KMS-11 (cell line): ENCODE results near the gene CACNA1I.

Experiments used
- H2AFZ ChIP-seq: fragments of 200-600 bp; sonication (generic); 2 replicates; pipeline ENCODE4 v1.6.1; 2016; ENCODE audit warnings: antibody characterized with exemption, mixed run types, low read depth
- H3K27ac ChIP-seq: fragments of 200-600 bp; sonication (generic); 2 replicates; pipeline ENCODE4 v1.6.1; 2016; ENCODE audit warnings: mild to moderate bottlenecking, mixed run types
- H3K27me3 ChIP-seq: fragments of 200-600 bp; sonication (generic); 2 replicates; pipeline ENCODE4 v1.6.1; 2017; ENCODE audit warnings: mild to moderate bottlenecking, low read depth, mixed run types, moderate library complexity; ENCODE audit not compliant: insufficient read depth
- H3K36me3 ChIP-seq: fragments of 200-600 bp; sonication (generic); 2 replicates; pipeline ENCODE4 v1.6.1; 2017; ENCODE audit warnings: mild to moderate bottlenecking, mixed run types; ENCODE audit not compliant: insufficient read depth
- H3K4me1 ChIP-seq: fragments of 200-600 bp; sonication (generic); 2 replicates; pipeline ENCODE4 v1.6.1; 2016; ENCODE audit warnings: mild to moderate bottlenecking, low read depth, mixed run types; ENCODE audit not compliant: poor library complexity, severe bottlenecking
- H3K4me2 ChIP-seq: fragments of 200-600 bp; sonication (generic); 2 replicates; pipeline ENCODE4 v1.7.0; 2016; ENCODE audit warnings: mild to moderate bottlenecking, mixed run types
- H3K4me3 ChIP-seq: fragments of 200-600 bp; sonication (generic); IDR thresholded peaks from 2 replicates; pipeline ENCODE4 v1.6.1; 2017; ENCODE audit warnings: low read depth, low read length, mixed read lengths; ENCODE audit not compliant: insufficient read depth
- H3K79me2 ChIP-seq: fragments of 200-600 bp; sonication (generic); 2 replicates; pipeline ENCODE4 v1.6.1; 2016; ENCODE audit warnings: low read depth, mixed run types; ENCODE audit not compliant: insufficient read depth
- H3K9ac ChIP-seq: fragments of 200-600 bp; sonication (generic); 2 replicates; pipeline ENCODE4 v1.6.1; 2016; ENCODE audit warnings: mild to moderate bottlenecking, mixed run types
- H4K20me1 ChIP-seq: fragments of 200-600 bp; sonication (generic); 2 replicates; pipeline ENCODE4 v1.6.1; 2016; ENCODE audit warnings: mild to moderate bottlenecking, mixed run types; ENCODE audit not compliant: insufficient read depth
- CTCF ChIP-seq: fragments of 200-600 bp; sonication (generic); conservative IDR thresholded peaks from 2 replicates; pipeline ENCODE4 v1.6.1; 2017; ENCODE audit warnings: low read depth, mild to moderate bottlenecking, antibody characterized with exemption, low read length, moderate library complexity, mixed read lengths

Gene CACNA1I

DNA sequence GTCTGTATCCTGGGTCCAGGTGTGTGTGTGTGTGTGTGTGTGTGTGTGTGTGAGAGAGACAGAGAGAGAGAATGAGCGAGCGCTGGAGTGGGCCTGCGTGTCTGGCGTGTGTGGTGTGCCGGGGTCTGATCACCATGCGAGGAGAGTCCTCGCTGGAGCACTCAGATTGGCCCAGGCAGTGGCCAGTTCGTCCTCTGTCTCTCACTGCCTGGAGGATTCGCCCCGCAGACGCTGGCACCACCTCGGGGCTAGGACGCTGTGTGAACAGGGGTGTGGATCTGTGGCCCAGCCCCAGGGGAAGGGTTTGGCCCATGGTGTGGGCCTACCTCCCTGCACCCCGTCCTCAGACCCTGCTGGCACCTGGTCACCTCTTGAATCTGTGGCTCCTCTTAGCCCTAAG, 11.6 kb upstream of the CACNA1I start:
- TF ChIP-seq CTCF, result no peak
- no peak overlapping the region for H3K9ac ChIP-seq
- H4K20me1 ChIP-seq, result no peaks in the 10 kb centered on the region

GRCh38 chr22:39559456-39560105, 11.0 kb upstream of the CACNA1I start:
- Histone ChIP-seq H3K9ac (no peak overlapping the region), H3K4me3 (no peak overlapping the region), H3K79me2 (no peaks in the 10 kb centered on the region), H3K4me1 (no peaks in the 10 kb centered on the region), H3K27me3 (peaks cover 38% of the 10 kb centered on the region), H3K27ac (no peak overlapping the region), H2AFZ (no peak overlapping the region), H3K36me3 (no peaks in the 10 kb centered on the region), H4K20me1 (no peaks in the 10 kb centered on the region), H3K4me2 (no peak overlapping the region)
- peak; percentile 72 for TF ChIP-seq CTCF

More for the DNA sequence above, 11.6 kb upstream of the CACNA1I start:
- Histone ChIP-seq H3K27ac (no peak overlapping the region), H3K79me2 (no peaks in the 10 kb centered on the region), H3K27me3 (peaks cover 38% of the 10 kb centered on the region), H3K4me2 (no peak overlapping the region), H3K36me3 (no peaks in the 10 kb centered on the region), H2AFZ (no peak overlapping the region), H3K4me3 (no peak overlapping the region), H3K4me1 (no peaks in the 10 kb centered on the region)

DNA sequence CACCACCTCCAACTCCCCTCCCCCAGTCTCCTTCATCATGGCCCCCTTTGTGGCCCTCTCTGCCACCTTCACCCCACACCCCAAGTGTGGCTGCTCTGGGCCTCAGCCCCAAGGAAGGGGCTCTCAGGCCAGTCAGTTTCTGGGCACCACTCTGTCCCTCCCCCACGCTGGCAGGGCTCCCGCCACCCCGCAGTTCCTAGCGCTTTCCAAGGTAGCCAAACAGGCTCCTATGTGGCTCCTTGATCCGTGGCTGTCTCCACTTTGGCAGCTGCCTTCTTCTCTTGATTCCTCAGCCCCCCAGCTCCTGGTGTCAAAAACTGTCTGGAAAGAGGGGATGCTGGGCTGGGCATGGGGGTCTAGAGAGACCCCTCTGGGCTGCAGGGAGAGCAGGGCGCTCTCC, 10.4 kb upstream of the CACNA1I start:
- no peak overlapping the region for H3K4me3 ChIP-seq
- no peaks in the 10 kb centered on the region for H3K4me1 ChIP-seq
- H4K20me1 ChIP-seq, result no peaks in the 10 kb centered on the region
- peaks cover 38% of the 10 kb centered on the region for H3K27me3 ChIP-seq
- H3K79me2 ChIP-seq, result no peaks in the 10 kb centered on the region
- no peak overlapping the region for H2AFZ ChIP-seq
- no peak overlapping the region for H3K9ac ChIP-seq
- TF ChIP-seq CTCF, result 0 out of 2 replicates have a peak, but pooled peaks have one; percentile 26
- H3K27ac ChIP-seq, result no peak overlapping the region
- no peak overlapping the region for H3K4me2 ChIP-seq
- H3K36me3 ChIP-seq, result no peaks in the 10 kb centered on the region

- Histone ChIP-seq H3K4me1 (no peaks in the 10 kb centered on the region), H2AFZ (no peak overlapping the region), H4K20me1 (no peaks in the 10 kb centered on the region), H3K27ac (no peak overlapping the region), H3K79me2 (no peaks in the 10 kb centered on the region), H3K4me3 (no peak overlapping the region), H3K9ac (no peak overlapping the region), H3K36me3 (no peaks in the 10 kb centered on the region), H3K27me3 (peaks cover 19% of the 10 kb centered on the region; the same call in 1 of the 2 replicates), H3K4me2 (no peak overlapping the region)
- TF ChIP-seq CTCF, result no peak
Measured at GRCh38 chr22:39562839-39563489, 7.6 kb upstream of the CACNA1I start.
